ENCODE data around the gene ZNF439. TPM values are rescaled to one million over a fixed set of nuclear protein-coding genes. Genes with fewer than 3 reads are reported as not detected.
"Not testable (repeated sequence)": the region's sequence is repeated elsewhere in the genome, so short reads cannot be mapped to it uniquely, and the experiment has no call there.

ZNF439 gene
- 1 to 10 TPM; 3.6 to 4.4 TPM for total RNA-seq

DNA sequence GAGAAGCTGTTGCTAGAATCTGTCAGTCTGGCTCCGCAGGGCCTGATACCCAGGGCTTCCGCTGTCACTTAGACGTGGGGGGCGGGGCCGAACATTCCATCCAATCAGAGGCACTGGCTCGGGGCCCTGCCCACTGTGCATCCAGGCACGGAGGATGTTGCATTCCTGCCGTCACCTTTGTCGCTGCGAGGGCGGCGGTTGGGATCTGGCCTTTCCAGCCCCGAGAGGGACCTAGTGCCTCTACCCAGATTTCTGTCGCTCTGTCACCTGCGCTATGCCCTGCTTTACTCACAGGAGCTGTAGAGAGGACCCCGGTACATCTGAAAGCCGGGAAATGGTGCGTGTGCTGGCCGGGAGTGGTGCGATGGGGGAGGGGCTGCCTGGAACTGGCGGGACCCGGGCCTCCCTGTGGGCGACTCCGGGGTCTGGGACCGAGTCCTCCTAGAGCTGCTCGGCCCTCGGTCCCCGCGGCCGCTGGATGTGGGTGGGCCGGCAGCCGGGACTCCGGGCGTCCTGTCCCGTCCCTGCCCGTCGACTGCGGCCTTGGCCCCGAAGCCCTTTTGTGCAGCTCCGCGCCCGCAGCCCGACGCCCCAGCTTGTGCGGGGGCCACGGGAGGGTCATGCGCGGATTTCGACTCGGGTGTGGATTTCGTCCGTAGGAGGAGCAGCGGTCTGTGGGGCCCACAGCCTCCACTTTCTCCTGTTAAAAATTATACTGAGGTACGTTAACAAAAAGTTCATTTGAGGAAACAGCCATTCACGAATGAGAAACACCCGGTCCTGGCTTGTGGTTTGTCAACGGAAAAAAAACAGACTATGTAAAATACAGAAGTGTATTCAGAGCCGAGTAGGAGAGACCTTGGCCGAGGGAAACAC, at the start of gene ZNF439:
ZNF439 (plus strand) TSS at position 133 of the 876 bp plus-strand sequence; CDS start at position 275, 142 bp downstream.
- DNase-seq: peak; percentile 97
- CTCF ChIA-PET: interaction anchor here (0.6 to 1.7 kb wide), 4 partner anchors 35 to 468 kb away, joined by 3 to 7 read pairs (median 3); partner anchors contain the start of gene ZNF491
- H3K4me3 Mint-ChIP-seq: peak within 1 kb of the TSS; percentile 83
- H3K36me3 Mint-ChIP-seq (ENCODE audit: low read depth): peaks cover 26% of the 10 kb centered on the region
- peak within 1 kb of the TSS; percentile 76 for H3K27ac Mint-ChIP-seq
- intact Hi-C loops (cut with micrococcal nuclease): loop anchor here (1.0 to 2.0 kb wide), 2 partner anchors 35 to 50 kb away; partner anchors contain the start of genes ZNF440 and ZNF491
- peaks cover 15% of the 10 kb centered on the region for H3K4me1 Mint-ChIP-seq (ENCODE audit: low read depth)
- H3K9me3 Mint-ChIP-seq: peaks cover 4% of the 10 kb centered on the region
- H3K27me3 Mint-ChIP-seq (ENCODE audit: low read depth): no peaks in the 10 kb centered on the region

GRCh38 chr19:11806354-11807098, 42.0 kb upstream of the ZNF439 start:
- Mint-ChIP-seq H3K27me3 (ENCODE audit: low read depth) (no peaks in the 10 kb centered on the region), H3K4me3 (no peak overlapping the region), H3K9me3 (peaks cover 40% of the 10 kb centered on the region), H3K4me1 (ENCODE audit: low read depth) (no peaks in the 10 kb centered on the region), H3K27ac (no peak overlapping the region), H3K36me3 (ENCODE audit: low read depth) (peaks cover 28% of the 10 kb centered on the region)
- no peak for DNase-seq
- intact Hi-C loops (cut with micrococcal nuclease): no loop called here
- CTCF ChIA-PET: no interaction called here

DNA sequence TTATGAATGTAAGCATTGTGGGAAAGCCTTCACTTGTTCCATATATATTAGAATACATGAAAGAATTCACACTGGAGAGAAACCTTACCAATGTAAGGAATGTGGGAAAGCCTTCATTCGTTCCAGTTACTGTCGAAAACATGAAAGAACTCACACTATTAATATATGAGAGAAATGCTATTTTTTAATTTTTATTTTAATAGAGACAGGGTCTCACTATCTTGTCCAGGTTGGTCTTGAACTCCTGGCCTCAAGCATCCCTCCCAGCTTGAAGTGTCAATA, 41.5 kb upstream of the ZNF439 start:
- intact Hi-C loops (cut with micrococcal nuclease): no loop called here
- H3K4me3 Mint-ChIP-seq: no peak overlapping the region
- no peaks in the 10 kb centered on the region for H3K27me3 Mint-ChIP-seq (ENCODE audit: low read depth)
- H3K9me3 Mint-ChIP-seq: peaks cover 40% of the 10 kb centered on the region
- peaks cover 28% of the 10 kb centered on the region for H3K36me3 Mint-ChIP-seq (ENCODE audit: low read depth)
- CTCF ChIA-PET: no interaction called here
- H3K4me1 Mint-ChIP-seq (ENCODE audit: low read depth): peaks cover under 1% of the 10 kb centered on the region
- no peak for DNase-seq
- H3K27ac Mint-ChIP-seq: no peak overlapping the region

DNA sequence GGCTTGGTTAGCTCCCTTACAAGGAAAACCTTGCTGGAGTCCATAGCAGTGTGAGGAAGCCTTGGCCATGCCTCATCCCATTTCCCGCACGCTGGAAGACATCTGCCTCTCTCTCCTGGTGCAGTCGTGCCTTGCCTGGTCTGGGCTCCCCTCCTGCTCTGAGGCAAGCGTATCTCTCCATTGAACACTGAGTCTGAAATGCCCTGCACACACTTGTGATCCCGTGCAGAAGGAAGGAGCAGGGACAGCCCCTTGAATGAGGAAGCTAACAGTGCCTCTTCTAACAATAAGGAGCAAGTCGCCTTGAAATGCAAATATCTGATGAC, 34.9 kb upstream of the ZNF439 start:
- intact Hi-C loops (cut with micrococcal nuclease): loop anchor here (1.0 to 5.0 kb wide), 4 partner anchors 16 to 74 kb away; partner anchors contain the start of genes ZNF439 and ZNF441
- H3K27ac Mint-ChIP-seq: peak overlapping the region; percentile 66

DNA sequence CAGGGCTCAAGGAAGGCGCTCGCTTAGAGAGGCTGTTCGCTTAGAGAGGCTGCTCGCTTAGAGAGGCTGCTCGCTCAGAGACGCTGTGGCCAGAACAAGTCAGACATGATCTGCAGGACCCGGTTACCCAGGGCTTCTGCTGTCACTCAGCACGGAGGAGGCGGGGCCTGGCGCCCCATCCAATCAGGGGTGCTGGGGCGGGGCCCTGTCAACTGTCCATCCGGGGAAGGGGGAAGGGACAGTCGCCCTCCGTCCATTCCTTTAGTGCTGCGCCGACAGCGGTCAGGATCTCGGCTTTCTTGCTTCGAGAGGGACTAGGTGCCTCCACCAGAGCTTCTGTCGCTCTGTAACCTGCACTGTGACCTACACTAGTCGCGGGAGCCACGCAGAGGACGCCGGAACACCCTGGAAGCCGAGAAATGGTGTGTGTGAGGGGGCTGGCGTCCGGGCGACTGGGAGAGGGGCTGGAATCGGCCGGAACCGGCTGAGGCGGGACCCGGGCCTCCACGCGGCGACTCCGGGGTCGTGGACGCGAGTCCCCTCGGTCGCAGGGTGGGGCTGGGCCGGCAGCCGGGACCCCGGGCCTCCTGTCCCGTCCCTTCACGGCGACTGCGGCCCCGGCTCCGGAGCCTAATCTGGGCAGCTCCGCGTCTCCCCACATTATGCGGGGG, 34.4 kb upstream of the ZNF439 start, which contains the start of gene ZNF440:
ZNF440 (plus strand) TSS at position 245 of the 671 bp plus-strand sequence; CDS start at position 420, 175 bp downstream.
- Mint-ChIP-seq H3K4me1 (ENCODE audit: low read depth) (peaks cover 21% of the 10 kb centered on the region), H3K36me3 (ENCODE audit: low read depth) (peaks cover 14% of the 10 kb centered on the region), H3K4me3 (peak within 1 kb of the TSS; percentile 88), H3K9me3 (peaks cover 17% of the 10 kb centered on the region), H3K27me3 (ENCODE audit: low read depth) (no peaks in the 10 kb centered on the region), H3K27ac (peak within 1 kb of the TSS; percentile 66)
- peak; percentile 93 for DNase-seq
- intact Hi-C loops (cut with micrococcal nuclease): loop anchor here (1.0 to 5.0 kb wide), 4 partner anchors 17 to 75 kb away; partner anchors contain the start of genes ZNF439 and ZNF441
- CTCF ChIA-PET: interaction anchor here (0.9 to 4.7 kb wide), 5 partner anchors 16 to 331 kb away, joined by 3 to 40 read pairs (median 3); partner anchors contain the start of gene ZNF491

More for the DNA sequence above, 34.9 kb upstream of the ZNF439 start:
- Mint-ChIP-seq H3K4me3 (peak overlapping the region; percentile 88), H3K9me3 (peaks cover 22% of the 10 kb centered on the region), H3K36me3 (ENCODE audit: low read depth) (peaks cover 13% of the 10 kb centered on the region), H3K27me3 (ENCODE audit: low read depth) (no peaks in the 10 kb centered on the region), H3K4me1 (ENCODE audit: low read depth) (peaks cover 21% of the 10 kb centered on the region)
- no peak for DNase-seq
- CTCF ChIA-PET: interaction anchor here (0.9 to 4.7 kb wide), 5 partner anchors 16 to 331 kb away, joined by 3 to 40 read pairs (median 3); partner anchors contain the start of genes ZNF439 and ZNF491

GRCh38 chr19:11814700-11815035, 33.9 kb upstream of the ZNF439 start:
- peak overlapping the region; percentile 78 for H3K4me3 Mint-ChIP-seq

GRCh38 chr19:11821474-11822109, 26.9 kb upstream of the ZNF439 start:
- no peak overlapping the region for H3K27ac Mint-ChIP-seq
- H3K36me3 Mint-ChIP-seq (ENCODE audit: low read depth): peaks cover 53% of the 10 kb centered on the region
- no peaks in the 10 kb centered on the region for H3K27me3 Mint-ChIP-seq (ENCODE audit: low read depth)
- no peaks in the 10 kb centered on the region for H3K4me1 Mint-ChIP-seq (ENCODE audit: low read depth)
- no peak overlapping the region for H3K4me3 Mint-ChIP-seq
- no peak for DNase-seq
- CTCF ChIA-PET: no interaction called here
- peaks cover 30% of the 10 kb centered on the region for H3K9me3 Mint-ChIP-seq
- intact Hi-C loops (cut with micrococcal nuclease): no loop called here

More at GRCh38 chr19:11814700-11815035, 33.9 kb upstream of the ZNF439 start:
- peaks cover 21% of the 10 kb centered on the region for H3K4me1 Mint-ChIP-seq (ENCODE audit: low read depth)
- no peaks in the 10 kb centered on the region for H3K27me3 Mint-ChIP-seq (ENCODE audit: low read depth)
- DNase-seq: no peak
- CTCF ChIA-PET: interaction anchor here (1.4 to 4.7 kb wide), 3 partner anchors 17 to 276 kb away, joined by 3 to 40 read pairs (median 3); partner anchors contain the start of gene ZNF491
- peaks cover 15% of the 10 kb centered on the region for H3K36me3 Mint-ChIP-seq (ENCODE audit: low read depth)
- intact Hi-C loops (cut with micrococcal nuclease): loop anchor here (1.0 to 5.0 kb wide), 4 partner anchors 17 to 75 kb away; partner anchors contain the start of genes ZNF439 and ZNF441
- no peak overlapping the region for H3K27ac Mint-ChIP-seq
- peaks cover 17% of the 10 kb centered on the region for H3K9me3 Mint-ChIP-seq

DNA sequence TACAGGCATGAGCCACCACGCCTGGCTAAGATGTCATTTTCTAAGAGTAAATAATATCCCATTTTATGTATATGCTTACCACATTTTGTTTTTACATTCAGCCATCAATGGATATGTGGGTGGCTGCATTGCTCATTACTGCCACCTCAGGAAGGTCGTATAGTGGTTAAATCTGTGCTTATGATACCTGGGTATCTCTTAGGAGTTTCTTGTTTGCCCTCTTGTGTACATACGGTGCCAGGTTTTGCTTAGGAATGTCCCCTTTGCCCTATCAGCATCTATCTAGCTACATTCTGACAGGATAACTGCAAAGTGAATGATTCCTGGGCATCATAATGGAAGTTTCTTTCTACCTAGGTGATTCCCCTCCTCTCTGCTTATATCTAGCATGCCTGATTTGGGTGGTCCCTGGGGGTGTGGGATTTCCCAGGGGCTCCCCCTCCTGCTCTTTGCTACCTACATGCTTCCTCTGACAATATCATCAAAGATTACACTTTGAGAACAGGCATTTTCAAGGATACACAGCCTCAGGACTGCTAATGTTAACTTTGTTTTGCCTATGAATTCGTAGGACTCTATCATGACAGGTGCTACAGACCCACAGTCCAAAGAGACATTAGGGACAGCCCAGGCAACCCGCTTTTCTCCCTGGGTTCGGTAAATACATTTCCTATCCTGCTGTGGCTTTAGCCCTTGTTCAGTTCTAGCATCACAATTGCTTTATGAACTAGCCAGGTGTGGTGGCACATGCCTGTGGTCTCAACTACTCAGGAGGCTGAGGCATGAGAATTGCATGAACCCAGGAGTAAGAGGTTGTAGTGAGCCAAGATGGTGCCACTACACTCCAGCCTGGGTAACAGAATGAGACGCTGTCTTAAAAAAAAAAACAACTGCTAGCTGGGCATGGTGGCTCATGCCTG, 19.3 kb upstream of the ZNF439 start:
- peaks cover 66% of the 10 kb centered on the region for H3K9me3 Mint-ChIP-seq
- not testable (repeated sequence) for H3K27ac Mint-ChIP-seq

GRCh38 chr19:11832253-11832912, 16.1 kb upstream of the ZNF439 start:
- no peak for DNase-seq
- intact Hi-C loops (cut with micrococcal nuclease): no loop called here
- Mint-ChIP-seq H3K27me3 (ENCODE audit: low read depth) (no peaks in the 10 kb centered on the region), H3K4me3 (no peak overlapping the region), H3K9me3 (peaks cover 70% of the 10 kb centered on the region), H3K27ac (no peak overlapping the region), H3K36me3 (ENCODE audit: low read depth) (peaks cover 75% of the 10 kb centered on the region), H3K4me1 (ENCODE audit: low read depth) (no peaks in the 10 kb centered on the region)
- CTCF ChIA-PET: no interaction called here

More for the DNA sequence above, 19.3 kb upstream of the ZNF439 start:
- DNase-seq; H3K27me3 Mint-ChIP-seq (ENCODE audit: low read depth); intact Hi-C loops (cut with micrococcal nuclease); H3K4me1 Mint-ChIP-seq (ENCODE audit: low read depth); CTCF ChIA-PET; H3K4me3 Mint-ChIP-seq: not testable (repeated sequence)
- H3K36me3 Mint-ChIP-seq (ENCODE audit: low read depth): peaks cover 84% of the 10 kb centered on the region

DNA sequence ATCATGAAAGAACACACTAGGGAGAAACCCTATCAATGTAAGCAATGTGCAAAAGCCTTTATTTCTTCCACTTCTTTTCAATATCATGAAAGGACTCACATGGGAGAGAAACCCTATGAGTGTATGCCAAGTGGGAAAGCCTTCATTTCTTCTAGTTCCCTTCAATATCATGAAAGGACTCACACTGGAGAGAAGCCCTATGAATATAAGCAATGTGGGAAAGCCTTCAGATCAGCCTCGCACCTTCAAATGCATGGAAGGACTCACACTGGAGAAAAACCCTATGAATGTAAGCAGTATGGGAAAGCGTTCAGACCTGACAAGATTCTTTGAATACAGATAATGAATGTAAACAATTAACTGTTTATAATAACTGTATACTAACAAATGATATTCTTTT, 15.0 kb upstream of the ZNF439 start:
- H3K27me3 Mint-ChIP-seq (ENCODE audit: low read depth): no peaks in the 10 kb centered on the region
- H3K27ac Mint-ChIP-seq: no peak overlapping the region
- no peak for DNase-seq
- CTCF ChIA-PET: no interaction called here
- H3K9me3 Mint-ChIP-seq: peaks cover 63% of the 10 kb centered on the region
- peaks cover 65% of the 10 kb centered on the region for H3K36me3 Mint-ChIP-seq (ENCODE audit: low read depth)
- no peak overlapping the region for H3K4me3 Mint-ChIP-seq
- no peaks in the 10 kb centered on the region for H3K4me1 Mint-ChIP-seq (ENCODE audit: low read depth)
- intact Hi-C loops (cut with micrococcal nuclease): no loop called here
